Measurements from ENCODE around the gene MFRP. TPM values are rescaled to one million over a fixed set of nuclear protein-coding genes. Genes with fewer than 3 reads are reported as not detected.

The MFRP gene
- total and polyA plus RNA-seq, 11 donors, result 0.04 TPM; not detected in 10

- H3K27me3 ChIP-seq, result no peaks in the 10 kb centered on the region
- DNase-seq (no peak), ATAC-seq (peak in 1 of 4 donors; percentile 43)
- peaks cover 0 to 96% (median 77%) of the 10 kb centered on the region in 9 donors for H3K36me3 ChIP-seq
- H3K4me1 ChIP-seq, result peaks cover 0 to 38% (median 10%) of the 10 kb centered on the region in 12 donors
- no peak overlapping the region for H3K4me3 ChIP-seq
- intact Hi-C loops (cut with DNase I), result no loop called here
- no peaks in the 10 kb centered on the region for H3K9me3 ChIP-seq
- H3K27ac ChIP-seq, result peak overlapping the region in 6 of 12 donors; percentile 3 to 37 (median 18)
- 59 to 70% (median 68%) methylated on average over 3 of the region's 3 CpGs for WGBS, 4 donors
- TF ChIP-seq POLR2A (IDR thresholded peaks at IDR 0.05), result no peak
- no peak for TF ChIP-seq CTCF (IDR thresholded peaks at IDR 0.05)
These were observed 46.1 kb downstream of the MFRP start for GRCh38 chr11:119300198-119300964.

GRCh38 chr11:119299416-119299815 is 47.1 kb downstream of the MFRP start:
- Histone ChIP-seq H3K4me3 (no peak overlapping the region), H3K27me3 (no peaks in the 10 kb centered on the region), H3K27ac (peak overlapping the region in 3 of 12 donors; percentile 3 to 37 (median 26)), H3K4me1 (peaks cover 0 to 38% (median 10%) of the 10 kb centered on the region in 12 donors), H3K36me3 (peaks cover 0 to 90% (median 77%) of the 10 kb centered on the region in 9 donors), H3K9me3 (no peaks in the 10 kb centered on the region)
- TF ChIP-seq POLR2A (IDR thresholded peaks at IDR 0.05), result no peak
- no peak for TF ChIP-seq CTCF (IDR thresholded peaks at IDR 0.05)
- intact Hi-C loops (cut with DNase I), result no loop called here
- DNase-seq (no peak), ATAC-seq (no peak)
- 94 to 96% (median 95%) methylated on average over 9 of the region's 9 CpGs for WGBS, 4 donors

GRCh38 chr11:119298726-119299125 is 47.8 kb downstream of the MFRP start:
- DNase-seq, result peak; percentile 57 to 86 (median 72)
- Histone ChIP-seq H3K36me3 (peaks cover 0 to 85% (median 72%) of the 10 kb centered on the region in 9 donors), H3K27ac (peak overlapping the region in 11 of 12 donors; percentile 8 to 82 (median 56)), H3K9me3 (no peaks in the 10 kb centered on the region), H3K27me3 (no peaks in the 10 kb centered on the region), H3K4me3 (no peak overlapping the region), H3K4me1 (peaks cover 0 to 38% (median 10%) of the 10 kb centered on the region in 12 donors)
- 46 to 74% (median 59%) methylated on average over 2 of the region's 2 CpGs for WGBS, 4 donors
- no peak for TF ChIP-seq POLR2A (IDR thresholded peaks at IDR 0.05)
- no peak for TF ChIP-seq CTCF (IDR thresholded peaks at IDR 0.05)
- ATAC-seq, result peak; percentile 89 to 96 (median 92)
- intact Hi-C loops (cut with DNase I), result no loop called here

GRCh38 chr11:119297938-119298337 is 48.6 kb downstream of the MFRP start:
- 52 to 64% (median 61%) methylated on average over 3 of the region's 3 CpGs for WGBS, 4 donors
- intact Hi-C loops (cut with DNase I), result no loop called here
- peaks cover 0 to 83% (median 64%) of the 10 kb centered on the region in 9 donors for H3K36me3 ChIP-seq
- H3K27me3 ChIP-seq, result no peaks in the 10 kb centered on the region
- peaks cover 0 to 38% (median 10%) of the 10 kb centered on the region in 12 donors for H3K4me1 ChIP-seq
- no peak for DNase-seq
- H3K27ac ChIP-seq, result peak overlapping the region in 11 of 12 donors; percentile 7 to 82 (median 56)
- no peaks in the 10 kb centered on the region for H3K9me3 ChIP-seq
- no peak overlapping the region for H3K4me3 ChIP-seq
- no peak for ATAC-seq
- TF ChIP-seq CTCF (IDR thresholded peaks at IDR 0.05) (no peak), POLR2A (IDR thresholded peaks at IDR 0.05) (no peak)
